GM19025 (cell line): ENCODE results near the gene PLXNA2.

Experiments used
- ATAC-seq: cut with Tn5 transposase; IDR thresholded peaks from one replicate; pipeline ENCODE4 v1.9.1; 2021; ENCODE audit warnings: mild to moderate bottlenecking, low read depth, moderate library complexity; ENCODE audit not compliant: unreplicated experiment

PLXNA2 gene

GRCh38 chr1:208243527-208243966 is 637 bp downstream of the PLXNA2 start:
- ATAC-seq = no peak

GRCh38 chr1:208242941-208243526 is 1.1 kb downstream of the PLXNA2 start:
- no peak for ATAC-seq

GRCh38 chr1:208242146-208242545 is 2.0 kb downstream of the PLXNA2 start:
- no peak for ATAC-seq

- ATAC-seq = no peak
Observed at GRCh38 chr1:208241512-208241911, 2.7 kb downstream of the PLXNA2 start.

GRCh38 chr1:208240662-208241355 is 3.4 kb downstream of the PLXNA2 start:
- ATAC-seq = no peak

GRCh38 chr1:208239473-208240381 is 4.5 kb downstream of the PLXNA2 start:
- ATAC-seq = no peak

- no peak for ATAC-seq
Observed at GRCh38 chr1:208238710-208239472, 5.3 kb downstream of the PLXNA2 start.

- no peak for ATAC-seq
Observed at GRCh38 chr1:208237241-208237640, 6.9 kb downstream of the PLXNA2 start.

GRCh38 chr1:208235982-208236761 is 8.0 kb downstream of the PLXNA2 start:
- no peak for ATAC-seq

GRCh38 chr1:208235356-208235981 is 8.7 kb downstream of the PLXNA2 start:
- ATAC-seq = no peak

GRCh38 chr1:208234721-208235120 is 9.5 kb downstream of the PLXNA2 start:
- no peak for ATAC-seq

GRCh38 chr1:208233978-208234377 is 10.2 kb downstream of the PLXNA2 start:
- ATAC-seq = no peak

GRCh38 chr1:208233546-208233945 is 10.6 kb downstream of the PLXNA2 start:
- ATAC-seq = no peak

GRCh38 chr1:208232662-208233038 is 11.5 kb downstream of the PLXNA2 start:
- ATAC-seq = no peak

GRCh38 chr1:208231881-208232661 is 12.1 kb downstream of the PLXNA2 start:
- ATAC-seq = no peak

- ATAC-seq = no peak
Observed at GRCh38 chr1:208230668-208231529, 13.3 kb downstream of the PLXNA2 start.

- ATAC-seq = no peak
Observed at GRCh38 chr1:208228550-208228949, 15.6 kb downstream of the PLXNA2 start.

- no peak for ATAC-seq
Observed at GRCh38 chr1:208228026-208228425, 16.2 kb downstream of the PLXNA2 start.
